GM20431 (cell line): Measurements from ENCODE around the gene SPTLC2.

Experiments used
- in situ Hi-C: fragments of 300-500 bp; cut with MseI, MboI; formaldehyde crosslinking; loops from one replicate; pipeline ENCODE4 v1.15.0; 2020; ENCODE audit warnings: low sequenced_read_pairs; ENCODE audit not compliant: unreplicated experiment

The SPTLC2 gene

DNA sequence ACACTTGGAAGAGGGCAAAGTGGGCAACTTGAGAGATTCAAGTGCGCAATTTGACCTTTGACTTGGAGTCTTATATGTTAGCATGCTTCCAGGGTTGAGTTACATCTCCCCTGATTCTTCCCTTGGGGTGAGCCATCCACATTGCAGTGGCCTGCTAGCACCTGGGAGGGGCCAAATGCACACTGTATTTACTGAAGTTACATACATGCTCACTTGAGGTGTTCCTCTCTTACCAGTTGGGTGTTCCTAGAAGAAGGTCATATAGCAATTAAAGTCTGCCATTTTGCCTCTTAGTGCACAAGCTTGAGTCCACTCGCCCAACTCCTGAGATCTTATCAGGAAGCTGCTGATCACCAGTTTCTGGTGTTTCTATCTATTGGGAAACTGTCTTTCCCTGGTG, 13.7 kb upstream of the SPTLC2 start:
- in situ Hi-C loops, result no loop called here

DNA sequence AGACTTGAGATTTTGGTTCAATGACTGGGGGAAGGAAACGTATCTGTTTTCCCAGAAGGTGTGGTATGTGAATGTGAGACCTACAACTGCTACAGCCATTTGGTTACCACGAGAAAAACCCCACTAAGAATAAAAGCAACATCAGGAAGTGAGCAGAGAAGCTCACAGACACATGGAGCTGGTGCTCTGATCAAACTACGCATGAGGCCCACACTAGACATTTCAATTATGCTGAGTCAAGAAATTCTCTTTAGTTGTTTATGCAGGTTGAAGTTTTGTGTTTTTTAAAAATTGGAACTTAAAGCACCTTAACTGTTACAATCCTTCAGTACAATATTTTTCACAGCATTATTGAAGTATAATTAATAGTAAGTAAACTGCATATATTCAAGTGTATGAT, 8.9 kb upstream of the SPTLC2 start:
- in situ Hi-C loops, result no loop called here

DNA sequence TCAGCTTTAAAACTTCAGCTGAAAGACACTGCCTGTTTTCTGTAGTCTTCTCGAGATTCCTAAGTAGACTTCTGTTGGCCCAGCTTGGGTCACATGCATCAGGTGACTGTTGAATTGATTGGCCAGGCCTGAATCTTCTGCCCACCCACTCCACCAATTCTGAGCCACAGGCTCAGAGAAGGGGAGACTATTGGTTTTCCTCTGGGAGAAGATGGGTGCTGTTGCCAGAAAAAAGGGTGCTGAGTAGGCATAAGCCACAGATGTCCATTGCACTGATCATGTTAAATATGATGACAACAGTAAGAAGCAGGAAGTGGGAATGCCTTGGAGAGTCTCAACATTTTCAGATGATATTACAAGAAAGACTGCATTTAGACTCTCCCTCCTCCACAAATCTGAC, 6.8 kb upstream of the SPTLC2 start:
- in situ Hi-C loops, result no loop called here

DNA sequence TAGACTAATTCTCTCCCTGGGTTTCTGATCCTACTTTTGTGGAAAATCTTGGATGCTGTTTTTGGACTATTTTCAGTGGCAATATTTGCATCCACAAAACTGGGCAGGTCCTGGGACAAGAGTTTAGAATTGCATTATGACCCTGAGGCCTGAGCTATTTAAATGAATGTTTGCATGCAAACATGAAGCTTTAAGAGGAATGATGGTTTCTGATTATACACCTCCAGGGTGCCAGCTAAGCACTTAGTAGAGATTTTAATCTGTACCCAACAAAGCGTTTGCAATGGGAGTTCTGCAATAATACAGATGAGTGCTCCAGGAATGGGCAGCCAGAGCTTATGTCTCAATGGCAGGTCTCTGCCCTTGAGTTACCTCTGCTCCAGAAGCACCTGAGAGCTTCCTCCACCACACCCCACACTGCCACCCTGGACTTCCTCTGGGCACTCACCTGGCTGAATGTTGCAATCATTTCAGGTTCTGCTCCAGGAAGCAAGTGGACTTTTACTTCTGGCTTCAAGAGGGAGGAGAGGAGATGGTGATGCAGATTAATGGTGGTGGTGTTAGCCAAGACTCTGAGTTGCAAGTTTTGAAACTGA, 6.0 kb upstream of the SPTLC2 start:
- in situ Hi-C loops, result no loop called here

DNA sequence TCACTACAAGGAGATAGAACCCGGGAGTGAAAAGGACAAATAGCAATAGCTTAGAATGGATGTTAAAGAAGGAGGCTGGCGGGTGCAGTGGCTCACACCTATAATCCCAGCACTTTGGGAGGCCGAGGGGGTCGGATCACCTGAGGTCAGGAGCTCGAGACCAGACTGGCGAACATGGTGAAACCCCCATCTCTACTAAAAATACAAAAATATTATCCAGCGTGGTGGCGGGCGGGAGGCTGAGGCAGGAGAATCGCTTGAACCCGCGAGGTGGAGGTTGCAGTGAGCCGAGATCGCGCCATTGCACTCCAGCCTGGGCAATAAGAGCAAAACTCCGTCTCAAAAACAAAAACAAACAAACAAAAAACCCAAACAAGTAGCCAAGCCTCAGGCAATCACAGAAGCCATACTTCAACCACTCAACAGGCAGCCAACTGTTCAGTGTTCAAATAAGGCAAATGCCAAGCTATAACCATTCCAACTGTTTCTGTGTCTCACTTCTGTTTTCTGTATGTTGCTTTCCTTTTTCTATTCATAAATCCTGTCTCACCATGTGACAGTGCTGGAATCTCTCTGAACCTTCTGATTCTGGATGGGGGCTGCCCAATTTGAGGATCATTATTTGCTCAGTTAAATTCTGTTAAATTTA, 3.9 kb upstream of the SPTLC2 start:
- in situ Hi-C loops, result no loop called here

DNA sequence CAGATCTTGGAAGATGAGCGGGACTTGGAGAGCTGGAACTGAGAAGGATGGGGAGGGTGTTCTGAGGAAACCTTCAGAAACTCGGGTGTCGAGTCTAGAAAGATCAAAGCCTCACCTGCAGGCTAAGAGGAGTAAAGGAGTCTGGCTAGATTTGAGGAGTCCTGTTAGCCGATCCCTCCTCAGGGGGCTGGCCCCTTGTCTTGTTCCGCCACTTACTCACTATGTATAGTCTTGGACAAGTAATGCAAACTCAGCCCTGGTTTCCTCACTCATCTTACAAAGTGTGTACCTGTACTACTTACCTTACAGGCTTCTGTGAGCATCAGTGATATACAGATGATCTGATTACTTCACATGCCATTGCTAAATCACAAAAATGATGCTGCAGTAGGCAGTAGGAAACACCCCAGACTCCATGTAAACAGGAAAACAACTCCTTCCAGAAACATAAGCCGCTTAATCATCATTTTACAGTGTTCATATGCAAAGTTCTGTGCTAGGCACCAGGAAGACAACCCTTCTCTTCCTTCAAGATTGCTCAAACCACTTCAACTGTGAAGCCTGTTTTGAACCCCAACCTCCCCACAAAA, 2.0 kb upstream of the SPTLC2 start:
- in situ Hi-C loops, result no loop called here

DNA sequence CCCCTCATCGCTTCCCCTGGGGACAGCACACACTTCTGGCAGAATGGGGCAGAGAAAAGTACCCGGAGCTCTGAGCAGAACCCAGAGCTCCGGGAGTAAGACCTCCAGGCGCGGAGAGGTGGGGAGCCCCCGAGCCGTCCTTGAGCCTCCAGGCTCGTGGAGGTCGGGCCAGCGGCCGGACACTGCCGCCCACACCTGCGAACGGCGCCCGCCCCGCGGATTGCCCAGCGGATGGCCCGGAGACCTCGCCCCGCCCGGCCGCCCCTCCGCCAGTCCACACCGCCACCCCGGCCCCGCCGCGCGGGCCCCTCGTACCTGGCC, 344 bp downstream of the SPTLC2 start:
- in situ Hi-C loops, result no loop called here

DNA sequence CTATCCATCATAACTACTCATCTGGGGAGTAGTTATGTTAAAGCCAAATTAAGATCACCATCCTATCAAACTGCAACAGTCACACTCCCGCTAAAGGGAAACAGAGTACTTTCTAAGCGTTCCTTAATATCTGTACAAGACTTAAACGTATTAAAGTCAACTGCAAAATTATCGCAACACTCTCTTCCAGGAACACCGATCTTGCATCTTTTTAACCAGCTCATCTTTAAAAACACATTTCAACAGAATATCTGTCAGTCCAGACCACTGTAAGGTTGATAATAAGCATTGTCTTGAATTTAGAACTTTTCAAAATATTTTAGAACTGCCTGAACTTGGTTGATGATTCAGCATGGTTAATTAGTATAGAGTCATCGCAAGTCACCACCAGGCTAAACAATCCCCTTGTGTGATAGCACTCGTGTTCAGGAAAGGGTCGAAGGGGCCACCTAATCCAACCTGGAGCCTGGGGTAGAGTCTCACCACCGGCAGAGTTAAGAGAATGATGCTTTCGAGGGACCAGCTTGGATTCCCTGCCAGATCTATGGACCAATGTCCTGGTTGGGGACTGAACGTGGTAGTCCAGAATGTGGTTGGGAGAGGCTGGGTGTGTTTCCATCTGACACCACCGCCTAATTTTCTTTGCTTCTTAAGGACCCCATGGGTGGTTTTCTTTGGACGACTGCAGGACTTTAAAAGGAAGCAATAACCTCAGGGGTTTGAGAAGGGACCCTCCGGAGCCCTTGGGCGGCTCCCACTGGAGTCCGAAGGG, 890 bp downstream of the SPTLC2 start:
- in situ Hi-C loops, result no loop called here

DNA sequence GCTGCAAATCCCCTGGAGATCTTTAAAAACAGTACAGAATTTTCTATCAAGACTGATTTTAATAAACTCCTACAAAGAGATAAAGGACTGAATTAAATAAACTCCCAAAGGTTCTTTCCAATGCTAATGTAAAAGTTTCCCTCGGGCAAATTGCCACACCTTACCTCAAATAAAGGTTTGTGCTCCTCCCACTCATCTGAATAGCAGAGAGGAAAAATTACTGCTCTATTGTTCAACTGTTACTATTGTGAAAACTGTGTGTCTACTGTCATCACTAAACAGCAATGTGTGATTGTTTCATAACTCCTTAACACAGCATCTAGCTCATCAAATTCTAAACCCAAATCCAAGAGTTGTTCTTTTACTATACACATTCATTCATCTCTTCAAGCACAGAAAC, 3.2 kb downstream of the SPTLC2 start:
- in situ Hi-C loops, result no loop called here

DNA sequence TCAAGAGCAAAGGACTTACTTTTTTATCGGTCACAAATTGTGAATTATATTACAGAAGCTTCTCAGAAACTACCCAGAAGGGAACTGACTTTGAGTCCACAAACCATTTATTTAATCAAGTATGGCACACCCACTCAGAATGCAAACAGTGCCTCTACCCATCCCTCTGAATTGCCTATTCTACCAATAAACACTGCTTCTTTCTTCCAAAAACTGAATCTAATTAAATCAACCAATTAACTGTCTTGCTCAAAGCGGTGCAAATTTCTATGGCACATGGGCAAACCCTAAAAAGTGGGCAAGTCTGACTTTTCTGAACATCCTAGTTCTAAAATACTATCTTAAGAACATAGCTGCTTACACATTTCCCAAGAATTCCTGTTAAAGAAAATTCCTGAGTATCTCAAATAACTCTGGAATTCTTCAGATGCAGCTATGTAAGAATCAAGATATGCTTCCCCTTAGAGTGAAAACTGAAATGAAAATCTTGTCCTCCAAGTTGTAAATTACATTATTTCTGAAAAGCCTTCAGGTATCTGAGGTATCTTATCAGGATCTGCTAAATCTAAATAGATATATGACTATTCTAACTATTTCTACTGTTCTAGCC, 4.3 kb downstream of the SPTLC2 start:
- in situ Hi-C loops, result no loop called here

DNA sequence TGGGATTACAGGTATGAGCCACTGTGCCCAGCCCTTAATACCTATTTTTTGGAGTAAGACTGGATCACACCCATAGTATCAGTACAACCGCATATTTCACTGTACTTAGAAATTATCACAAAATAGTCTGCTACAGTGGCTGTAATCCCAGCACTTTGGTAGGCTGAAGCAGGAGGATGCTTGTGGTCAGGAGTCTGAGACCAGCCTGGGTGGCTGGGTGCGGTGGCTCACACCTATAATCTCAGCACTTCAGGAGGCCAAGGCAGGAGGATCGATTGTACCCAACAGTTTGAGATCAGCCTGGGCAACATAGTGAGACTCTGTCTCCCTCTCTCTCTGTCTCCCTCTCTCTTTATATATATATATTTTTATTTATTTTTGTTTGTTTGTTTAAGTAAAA, 5.9 kb downstream of the SPTLC2 start:
- in situ Hi-C loops, result no loop called here

DNA sequence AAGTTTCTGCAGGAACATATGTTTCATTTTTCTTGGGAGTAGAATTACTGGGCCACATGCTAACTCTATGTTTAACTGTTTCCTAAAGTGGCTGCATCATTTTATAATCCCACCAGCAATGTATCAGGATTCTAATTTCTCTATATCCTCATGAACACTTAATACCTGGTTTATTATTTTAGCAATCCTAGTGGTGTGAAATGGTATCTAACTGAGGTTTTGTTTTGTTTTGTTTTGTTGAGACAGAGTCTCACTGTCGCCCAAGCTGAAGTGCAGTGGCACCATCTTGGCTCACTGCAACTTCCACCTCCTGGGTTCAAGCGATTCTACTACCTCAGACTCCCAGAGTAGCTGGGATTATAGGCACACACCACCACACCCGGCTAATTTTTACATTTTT, 6.5 kb downstream of the SPTLC2 start:
- in situ Hi-C loops, result no loop called here

DNA sequence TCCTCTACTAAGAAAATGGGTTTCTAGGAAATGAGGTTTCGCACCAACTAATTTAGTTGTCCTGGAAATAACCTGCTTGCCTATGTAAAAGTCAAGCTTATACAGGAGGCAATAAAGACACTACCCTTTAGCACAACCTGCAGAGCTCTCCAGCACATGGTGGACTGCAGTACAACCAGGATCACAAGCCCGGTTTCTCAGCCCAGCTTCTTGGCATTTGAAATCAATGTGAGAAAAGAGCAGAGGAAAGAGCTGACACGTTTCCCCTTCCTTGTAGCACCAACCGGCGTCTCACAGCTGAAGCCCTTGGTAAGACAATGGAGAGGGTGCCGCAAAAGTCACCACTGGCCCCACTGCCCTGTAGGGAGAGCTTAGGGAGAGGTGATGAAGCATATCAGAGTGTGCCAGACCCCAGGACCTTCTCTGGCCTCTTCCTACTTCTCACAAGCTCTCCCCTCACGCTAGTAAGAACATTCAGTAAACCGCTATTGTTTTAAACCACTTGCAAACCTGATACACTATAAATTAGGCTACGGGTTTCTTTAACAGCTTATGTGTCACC, 8.6 kb downstream of the SPTLC2 start:
- in situ Hi-C loops, result no loop called here

DNA sequence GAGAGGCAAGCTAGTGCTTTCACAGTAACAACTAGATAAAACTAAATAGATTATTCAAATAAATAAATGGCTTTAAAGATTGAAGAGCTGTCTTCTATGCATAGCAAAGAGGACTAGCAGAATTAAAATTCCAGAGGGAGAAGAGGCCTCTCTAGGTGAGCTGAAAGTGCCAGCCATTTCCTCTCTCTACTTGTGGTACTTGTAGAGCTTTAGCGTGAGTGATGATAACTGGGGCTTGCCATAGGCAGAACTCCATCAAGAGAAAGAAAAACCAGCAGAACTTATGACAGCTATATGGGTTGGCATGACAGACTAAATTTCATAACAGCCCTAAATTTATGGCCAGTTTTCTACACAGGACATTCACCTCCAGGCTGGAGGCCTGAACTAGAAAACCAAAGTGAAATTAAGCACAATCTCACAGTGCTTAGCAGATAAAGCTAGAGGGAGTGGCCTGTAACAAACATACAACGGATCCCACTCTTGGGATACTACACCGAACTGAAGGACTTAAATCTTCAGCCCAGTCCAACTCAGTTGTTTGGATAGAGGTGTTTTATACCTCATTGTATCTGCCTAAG, 11.0 kb downstream of the SPTLC2 start:
- in situ Hi-C loops, result no loop called here

DNA sequence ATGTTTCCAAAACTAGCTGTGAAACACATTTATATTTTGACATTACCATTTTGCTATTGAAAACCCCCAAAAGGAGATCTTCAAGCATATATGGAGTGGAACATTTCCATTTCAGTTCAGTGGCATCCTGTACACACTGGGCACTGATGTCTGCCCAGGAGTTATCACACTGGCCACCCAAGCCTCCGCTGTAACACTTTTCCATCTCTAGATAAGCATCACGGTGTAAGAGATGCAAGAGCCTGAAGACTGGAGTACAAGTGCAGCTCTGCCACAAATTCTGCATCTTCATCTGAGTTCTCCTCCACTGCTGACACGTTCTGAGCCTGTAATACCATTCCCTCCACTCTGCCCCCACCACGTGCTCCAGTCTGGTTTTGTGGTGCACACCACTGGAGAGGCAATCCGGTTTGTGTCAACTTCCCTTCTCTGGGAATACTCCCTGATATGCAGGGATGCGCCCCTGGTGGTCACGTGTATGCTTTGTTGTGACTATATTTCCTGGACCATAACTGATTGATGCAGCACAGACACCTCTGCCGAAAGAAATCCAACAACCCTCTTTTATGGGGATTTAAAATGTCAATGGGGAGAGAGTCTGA, 12.7 kb downstream of the SPTLC2 start:
- in situ Hi-C loops, result no loop called here

DNA sequence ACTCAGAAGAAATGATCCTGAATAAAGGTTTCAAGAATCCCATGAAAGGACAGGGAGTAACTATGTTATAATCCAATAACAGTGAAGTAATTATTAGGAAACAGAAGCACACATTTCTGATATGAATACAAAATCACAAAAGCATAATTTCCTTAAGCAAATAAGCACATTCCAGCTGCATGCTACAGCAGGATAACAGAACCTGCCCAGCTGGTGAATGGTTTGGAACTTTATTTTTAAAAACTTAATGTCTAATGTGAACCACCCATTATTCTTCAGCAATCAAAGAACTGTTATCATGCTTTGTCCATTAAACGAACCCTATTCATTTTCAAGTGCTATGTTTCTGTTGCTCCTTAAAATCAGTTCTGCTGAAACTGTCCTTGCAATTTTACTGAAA, 13.4 kb downstream of the SPTLC2 start:
- in situ Hi-C loops, result no loop called here

DNA sequence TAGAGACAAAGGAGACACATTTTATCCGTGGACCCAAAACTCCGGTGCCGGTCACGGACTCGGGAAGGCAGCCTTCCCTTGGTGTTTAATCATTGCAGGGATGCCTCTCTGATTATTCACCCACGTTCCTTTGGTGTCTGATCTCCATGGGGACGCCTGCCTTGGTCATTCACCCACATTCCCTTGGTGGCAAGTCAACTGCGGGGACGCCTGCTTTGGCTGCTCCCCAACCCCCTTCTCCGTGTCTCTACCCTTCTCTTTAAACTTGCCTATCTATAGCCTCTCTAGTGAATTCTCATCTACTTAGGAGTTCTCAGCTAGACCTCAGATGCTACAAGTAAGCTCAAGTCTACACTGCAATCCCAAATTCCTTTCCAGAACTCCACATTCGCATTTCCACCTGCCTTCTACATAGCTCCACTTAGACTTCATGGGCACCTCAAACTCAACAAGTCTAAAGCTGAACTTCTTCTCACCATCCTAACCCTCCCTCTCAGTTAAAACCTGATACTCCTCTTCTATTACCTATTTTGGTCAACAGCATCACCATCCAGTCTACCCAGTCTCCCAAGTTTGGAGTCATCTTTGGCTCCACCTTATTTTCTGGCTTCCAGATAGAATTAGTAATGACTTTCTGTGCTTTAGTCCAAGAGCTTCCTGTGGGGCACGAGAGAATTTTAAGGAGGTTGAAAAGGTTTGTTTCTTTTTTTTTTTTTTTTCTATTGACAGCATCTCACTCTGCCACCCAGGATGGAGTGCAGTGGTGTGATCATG, 14.4 kb downstream of the SPTLC2 start:
- in situ Hi-C loops, result no loop called here

DNA sequence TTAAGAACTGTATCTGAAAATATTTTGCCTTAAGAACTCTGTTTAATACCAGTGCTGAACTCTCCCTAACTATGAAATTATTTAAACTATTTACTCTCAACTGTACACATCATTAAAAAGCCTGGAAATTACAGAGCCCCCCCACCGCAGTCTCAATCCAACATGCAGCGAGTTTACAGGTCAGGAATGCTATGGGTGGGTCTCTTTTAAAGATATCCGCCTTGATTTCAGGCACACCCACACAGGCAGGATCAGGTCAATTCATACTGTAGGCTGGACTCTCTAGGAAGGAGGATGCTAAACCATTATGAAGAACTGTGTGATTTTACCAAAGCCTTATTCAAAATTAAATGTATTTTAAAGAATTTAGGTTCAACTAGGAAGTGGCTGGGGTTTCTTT, 16.5 kb downstream of the SPTLC2 start:
- in situ Hi-C loops, result no loop called here

DNA sequence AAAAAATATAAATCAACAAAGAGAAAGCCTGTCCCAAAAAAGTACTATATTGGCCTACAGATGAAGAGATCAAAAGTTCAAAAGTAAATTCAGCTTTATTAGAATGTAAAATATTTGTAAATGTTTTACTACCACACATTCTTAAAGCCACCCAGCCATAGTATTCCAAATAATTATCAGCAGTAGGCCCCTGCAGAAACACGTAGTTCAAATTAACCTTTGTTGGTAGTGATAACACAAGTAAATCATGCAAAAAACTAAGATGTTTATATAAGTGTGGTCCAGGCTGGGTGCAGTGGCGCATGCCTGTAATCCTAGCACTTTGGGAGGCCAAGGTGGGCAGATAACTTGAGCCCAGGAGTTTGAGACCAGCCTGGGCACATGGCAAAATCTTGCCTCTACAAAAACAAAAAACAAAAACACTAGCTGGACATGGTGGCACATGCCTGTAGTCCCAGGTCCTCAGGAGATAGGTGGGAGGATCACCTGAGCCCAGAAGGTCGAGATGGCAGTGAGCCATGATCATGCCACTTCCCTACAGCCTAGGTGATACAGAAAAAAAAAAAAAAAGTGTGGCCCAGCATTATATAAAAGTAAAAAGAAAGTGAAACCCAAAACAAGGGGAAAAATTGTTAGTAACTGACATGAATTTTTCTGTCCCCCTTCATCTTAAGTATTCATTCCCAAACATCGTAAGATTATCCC, 17.9 kb downstream of the SPTLC2 start:
- in situ Hi-C loops, result no loop called here
